GM12873 (cell line): ENCODE data around the gene KCNMA1.
A peak's percentile ranks its signal among the peaks of the same experiment; 100 is the strongest.

Source experiments
- TF ChIP-seq, protein P1 (sequence below): IDR thresholded peaks from 2 replicates; pipeline ENCODE4 v1.5.1; 2012; ENCODE audit warnings: low read depth, mild to moderate bottlenecking, moderate library complexity, low read length, control low read depth; ENCODE audit not compliant: insufficient read depth; ENCODE audit errors: missing control alignments

The KCNMA1 gene

DNA sequence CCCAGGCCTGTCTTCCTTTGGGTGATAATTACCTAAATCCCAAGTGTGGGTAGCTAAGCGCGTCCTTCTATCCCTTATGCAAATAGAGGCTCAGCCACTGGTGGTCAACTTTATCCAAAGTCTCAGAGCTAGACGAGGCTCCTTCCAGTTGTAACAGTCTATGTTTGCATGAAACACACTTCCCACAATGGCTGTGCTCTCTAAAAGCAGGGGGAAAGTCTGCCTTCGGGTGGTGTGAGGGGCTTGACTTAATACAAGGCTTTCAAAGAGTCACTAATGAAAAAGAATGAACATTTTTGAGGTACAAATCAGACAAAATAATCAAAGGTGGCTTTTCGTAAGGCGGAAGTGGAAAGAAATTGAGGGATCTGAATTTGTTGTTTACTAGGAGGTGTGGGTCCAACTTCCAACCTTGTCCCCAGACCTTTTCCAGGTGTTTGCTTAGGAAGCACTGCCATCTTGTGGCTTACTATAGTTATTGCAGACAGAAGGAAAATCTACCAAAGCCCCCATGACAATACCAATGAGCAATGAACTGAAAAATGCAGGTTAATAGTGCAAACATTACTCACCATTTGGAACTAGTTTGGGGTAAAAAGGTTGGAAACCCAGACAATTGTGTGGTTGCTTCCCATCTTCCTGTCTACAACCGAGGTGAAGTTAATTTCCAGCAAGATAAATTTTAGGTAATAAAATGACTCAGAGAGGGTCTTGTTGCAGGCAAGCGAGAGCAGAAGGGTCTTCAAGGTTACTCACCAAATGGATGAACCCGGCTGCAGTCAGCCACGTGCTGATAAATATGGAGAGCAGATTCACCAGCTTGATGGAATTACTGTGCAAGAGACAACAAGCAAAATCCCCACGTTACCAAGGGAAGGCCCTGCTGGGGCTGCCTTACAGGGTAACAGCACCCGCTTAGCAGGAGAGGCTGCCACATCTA lies 525.7 kb downstream of the KCNMA1 start:
- TF ChIP-seq, protein P1, sequence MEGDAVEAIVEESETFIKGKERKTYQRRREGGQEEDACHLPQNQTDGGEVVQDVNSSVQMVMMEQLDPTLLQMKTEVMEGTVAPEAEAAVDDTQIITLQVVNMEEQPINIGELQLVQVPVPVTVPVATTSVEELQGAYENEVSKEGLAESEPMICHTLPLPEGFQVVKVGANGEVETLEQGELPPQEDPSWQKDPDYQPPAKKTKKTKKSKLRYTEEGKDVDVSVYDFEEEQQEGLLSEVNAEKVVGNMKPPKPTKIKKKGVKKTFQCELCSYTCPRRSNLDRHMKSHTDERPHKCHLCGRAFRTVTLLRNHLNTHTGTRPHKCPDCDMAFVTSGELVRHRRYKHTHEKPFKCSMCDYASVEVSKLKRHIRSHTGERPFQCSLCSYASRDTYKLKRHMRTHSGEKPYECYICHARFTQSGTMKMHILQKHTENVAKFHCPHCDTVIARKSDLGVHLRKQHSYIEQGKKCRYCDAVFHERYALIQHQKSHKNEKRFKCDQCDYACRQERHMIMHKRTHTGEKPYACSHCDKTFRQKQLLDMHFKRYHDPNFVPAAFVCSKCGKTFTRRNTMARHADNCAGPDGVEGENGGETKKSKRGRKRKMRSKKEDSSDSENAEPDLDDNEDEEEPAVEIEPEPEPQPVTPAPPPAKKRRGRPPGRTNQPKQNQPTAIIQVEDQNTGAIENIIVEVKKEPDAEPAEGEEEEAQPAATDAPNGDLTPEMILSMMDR, result peak; percentile 74

DNA sequence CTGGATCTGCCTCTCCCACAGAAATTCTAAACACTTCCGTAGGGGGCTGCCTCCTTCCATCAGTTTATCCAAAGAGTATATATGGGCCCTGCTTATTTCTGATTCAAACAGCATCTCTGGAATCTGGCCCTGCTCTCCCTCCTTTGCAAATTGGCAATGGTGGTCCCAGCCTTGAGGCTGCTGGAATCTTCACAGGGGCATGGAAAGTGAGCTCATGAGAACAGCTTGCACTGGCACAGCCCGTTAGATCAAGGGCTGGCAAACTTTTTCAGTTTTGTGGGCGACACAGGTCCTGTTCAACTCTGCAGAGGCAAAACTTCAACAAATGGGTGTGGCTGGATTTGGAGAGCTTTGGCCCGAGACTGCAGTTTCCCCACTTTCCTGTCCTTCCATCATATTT lies 526.9 kb downstream of the KCNMA1 start:
- TF ChIP-seq, protein P1, result no peak

DNA sequence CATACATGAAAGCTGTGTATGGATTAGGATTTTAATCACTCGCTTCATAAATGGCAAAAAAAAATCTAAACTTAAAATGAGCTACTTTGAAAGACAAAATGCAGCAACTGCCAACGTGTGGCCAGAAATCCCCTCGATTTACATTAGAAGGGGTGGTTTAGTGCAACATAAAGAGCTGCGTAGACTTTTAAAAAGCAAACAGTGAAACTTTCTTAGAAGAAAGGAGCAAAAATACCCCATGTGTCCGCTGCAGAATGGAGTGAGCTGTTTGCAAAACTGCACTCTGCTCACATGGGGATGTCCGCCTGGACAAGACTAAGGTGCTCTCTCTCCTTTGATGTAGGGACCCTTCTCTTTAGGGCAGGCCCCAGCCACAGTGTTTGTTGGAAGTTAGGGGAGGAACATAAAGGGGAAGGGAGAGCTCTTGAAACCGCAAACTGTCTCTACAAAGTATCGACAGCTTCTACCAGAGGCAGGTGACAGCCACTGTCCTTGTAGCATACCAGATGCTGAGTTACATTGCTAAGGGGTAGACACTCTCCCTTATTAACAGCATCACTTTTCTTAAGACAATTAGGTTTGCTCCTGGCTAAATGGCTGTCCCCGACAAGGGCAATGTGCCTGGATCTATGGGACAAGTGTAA lies 528.1 kb downstream of the KCNMA1 start:
- TF ChIP-seq, protein P1, result no peak

DNA sequence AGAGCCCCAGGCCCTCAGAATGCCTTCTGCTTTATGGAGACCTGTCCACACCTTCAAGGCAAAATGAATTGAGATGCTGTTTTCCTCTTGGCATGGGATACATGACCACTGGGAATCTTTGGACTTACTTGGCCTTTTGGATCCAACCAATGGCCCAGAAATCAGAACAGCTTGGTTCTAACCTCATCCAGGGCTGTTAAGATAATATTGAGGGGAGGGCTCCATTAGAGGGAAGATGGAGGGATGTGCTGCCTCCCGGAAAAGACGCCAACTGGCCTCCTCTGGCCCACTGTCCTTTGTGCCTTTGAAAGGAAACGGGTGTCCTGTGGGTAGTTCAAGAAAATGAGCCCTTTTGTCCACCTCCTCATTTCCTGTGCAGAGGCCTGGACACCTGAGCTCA lies 530.9 kb downstream of the KCNMA1 start:
- TF ChIP-seq, protein P1, result no peak

DNA sequence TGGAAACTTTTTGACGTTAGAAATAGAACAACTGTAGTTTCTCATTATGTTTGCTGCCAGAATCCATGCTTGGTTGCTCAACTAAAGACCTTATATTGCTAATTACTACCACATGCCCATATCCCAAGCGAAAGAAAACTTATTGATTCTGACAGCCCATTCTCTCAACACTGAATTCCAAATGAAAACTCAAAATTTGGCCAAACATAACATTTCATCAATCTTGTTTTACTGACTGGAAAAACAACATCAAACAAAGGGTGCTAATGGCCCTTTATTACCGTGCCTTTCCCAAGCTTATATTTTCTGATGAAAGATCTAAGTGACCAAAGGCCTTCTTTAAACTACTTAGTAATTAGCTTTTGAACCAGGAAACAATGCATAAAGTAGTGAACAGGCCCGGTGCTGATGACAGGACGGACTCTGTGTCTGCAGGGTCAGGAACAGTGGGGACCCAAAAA lies 531.8 kb downstream of the KCNMA1 start:
- TF ChIP-seq, protein P1, result no peak

DNA sequence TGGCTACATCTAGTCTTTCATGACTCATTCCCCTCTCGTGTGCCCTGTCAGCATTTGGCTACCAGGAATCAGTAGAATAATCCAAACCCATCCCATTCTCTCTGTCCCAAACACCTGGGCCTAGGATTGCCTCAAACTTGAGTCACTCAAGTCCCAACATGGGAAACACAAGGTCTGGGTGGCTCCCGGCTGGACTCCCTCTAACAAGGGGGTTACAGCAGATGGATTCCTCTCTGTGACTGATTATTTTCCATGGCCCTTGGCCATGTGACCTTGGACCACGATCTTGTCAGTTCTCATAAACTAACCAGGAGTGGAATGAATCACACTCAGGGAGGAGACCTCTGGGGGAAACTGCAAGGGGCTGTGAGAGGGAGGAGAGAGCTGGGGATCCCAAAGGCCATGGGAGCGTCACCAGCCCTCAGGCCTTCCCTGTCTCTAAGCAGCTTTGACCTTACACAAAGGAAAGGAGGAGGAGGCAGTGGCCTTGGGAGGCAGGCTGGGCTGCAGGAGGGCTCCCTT lies 533.1 kb downstream of the KCNMA1 start:
- TF ChIP-seq, protein P1, result no peak

DNA sequence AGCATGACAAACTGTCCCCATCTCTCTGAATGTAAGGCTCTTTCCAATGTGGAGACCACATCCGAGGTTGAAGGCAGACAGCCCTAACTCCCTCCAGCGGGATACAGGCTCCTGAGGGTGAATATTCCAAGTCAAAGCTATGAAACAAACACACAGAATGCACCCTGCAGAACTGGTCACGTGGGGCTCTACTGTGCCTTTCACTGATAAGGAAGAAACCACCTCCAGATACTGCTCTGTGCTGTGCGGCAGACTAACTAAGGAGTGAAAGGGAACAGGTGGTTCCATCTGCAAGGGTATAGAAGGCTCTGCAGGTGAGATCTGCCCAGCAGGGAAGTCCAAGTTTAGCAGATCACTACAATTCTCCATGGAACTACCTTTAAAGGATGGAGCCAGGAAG lies 534.4 kb downstream of the KCNMA1 start:
- TF ChIP-seq, protein P1, result no peak
